ENCODE results near the gene SOX11.

The SOX11 gene

DNA sequence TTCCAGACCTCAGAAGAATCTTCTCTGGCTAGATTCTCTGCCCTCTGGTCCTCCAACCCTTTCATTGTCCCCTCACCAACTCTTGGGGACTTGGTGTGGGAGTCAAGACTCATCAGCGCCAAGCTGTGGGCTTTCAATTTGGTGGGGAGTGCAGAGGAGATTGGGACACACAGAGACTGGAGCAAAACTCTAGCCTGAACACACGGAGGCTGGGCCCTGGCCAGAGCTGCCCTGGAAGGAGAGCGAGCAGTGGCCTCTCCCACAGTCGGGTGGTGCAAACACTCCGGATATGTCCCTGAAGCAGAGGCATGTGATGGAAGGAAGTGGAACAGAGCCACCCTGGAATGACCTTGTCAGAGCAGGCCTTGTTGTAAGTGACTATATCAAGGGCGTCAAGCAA lies 8.7 kb upstream of the SOX11 start:
- no peak for DNase-seq (ENCODE audit: insufficient read length, low spot score)
- TF ChIP-seq, protein P1, sequence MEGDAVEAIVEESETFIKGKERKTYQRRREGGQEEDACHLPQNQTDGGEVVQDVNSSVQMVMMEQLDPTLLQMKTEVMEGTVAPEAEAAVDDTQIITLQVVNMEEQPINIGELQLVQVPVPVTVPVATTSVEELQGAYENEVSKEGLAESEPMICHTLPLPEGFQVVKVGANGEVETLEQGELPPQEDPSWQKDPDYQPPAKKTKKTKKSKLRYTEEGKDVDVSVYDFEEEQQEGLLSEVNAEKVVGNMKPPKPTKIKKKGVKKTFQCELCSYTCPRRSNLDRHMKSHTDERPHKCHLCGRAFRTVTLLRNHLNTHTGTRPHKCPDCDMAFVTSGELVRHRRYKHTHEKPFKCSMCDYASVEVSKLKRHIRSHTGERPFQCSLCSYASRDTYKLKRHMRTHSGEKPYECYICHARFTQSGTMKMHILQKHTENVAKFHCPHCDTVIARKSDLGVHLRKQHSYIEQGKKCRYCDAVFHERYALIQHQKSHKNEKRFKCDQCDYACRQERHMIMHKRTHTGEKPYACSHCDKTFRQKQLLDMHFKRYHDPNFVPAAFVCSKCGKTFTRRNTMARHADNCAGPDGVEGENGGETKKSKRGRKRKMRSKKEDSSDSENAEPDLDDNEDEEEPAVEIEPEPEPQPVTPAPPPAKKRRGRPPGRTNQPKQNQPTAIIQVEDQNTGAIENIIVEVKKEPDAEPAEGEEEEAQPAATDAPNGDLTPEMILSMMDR (IDR thresholded peaks at IDR 0.05; ENCODE audit: insufficient read depth, missing control alignments), result no peak
- FAIRE-seq, result no peak

DNA sequence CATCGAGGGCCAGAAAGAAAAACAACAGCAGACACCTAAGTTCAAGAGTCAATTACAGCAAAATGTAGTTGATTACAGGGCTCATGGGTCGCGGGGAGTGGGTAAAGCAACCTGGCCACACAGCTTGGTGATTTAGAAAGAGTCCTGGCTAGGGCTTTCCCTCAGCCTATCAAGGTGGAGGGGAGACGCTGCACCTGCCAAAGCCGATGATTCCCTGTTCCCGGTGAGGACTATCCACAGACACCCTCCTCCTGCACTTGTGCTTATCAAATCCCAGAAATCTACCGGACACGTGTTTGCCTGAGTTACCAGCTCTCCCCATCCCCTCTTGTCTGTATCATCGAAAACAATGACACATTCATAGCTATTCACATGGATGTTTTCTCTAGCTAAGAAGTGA lies 7.0 kb upstream of the SOX11 start:
- FAIRE-seq, result no peak

DNA sequence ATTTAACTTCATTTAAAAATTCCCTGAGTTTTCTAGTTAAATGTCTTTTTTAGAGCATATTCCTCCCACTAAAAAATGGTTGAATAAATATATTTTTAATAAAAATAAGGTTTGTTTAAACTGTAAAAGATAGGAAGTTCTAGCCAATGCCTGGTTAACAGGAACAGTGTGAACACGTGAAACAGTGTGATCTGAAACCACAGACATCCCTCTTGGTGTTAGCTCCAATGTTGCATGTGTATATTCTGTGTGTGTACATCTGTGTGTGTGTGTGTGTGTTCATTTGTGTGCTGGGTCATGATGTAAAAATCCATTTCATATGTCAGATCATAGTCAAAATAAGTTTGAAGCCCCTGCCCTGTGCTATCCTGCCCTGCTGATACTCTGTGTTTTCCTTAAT lies 6.1 kb upstream of the SOX11 start:
- DNase-seq (ENCODE audit: insufficient read length, low spot score) (no peak), FAIRE-seq (no peak)
- TF ChIP-seq, protein P1 (IDR thresholded peaks at IDR 0.05; ENCODE audit: insufficient read depth, missing control alignments), result no peak

More for the DNA sequence above, 7.0 kb upstream of the SOX11 start:
- DNase-seq (ENCODE audit: insufficient read length, low spot score), result no peak
- TF ChIP-seq, protein P1 (IDR thresholded peaks at IDR 0.05; ENCODE audit: insufficient read depth, missing control alignments), result no peak

DNA sequence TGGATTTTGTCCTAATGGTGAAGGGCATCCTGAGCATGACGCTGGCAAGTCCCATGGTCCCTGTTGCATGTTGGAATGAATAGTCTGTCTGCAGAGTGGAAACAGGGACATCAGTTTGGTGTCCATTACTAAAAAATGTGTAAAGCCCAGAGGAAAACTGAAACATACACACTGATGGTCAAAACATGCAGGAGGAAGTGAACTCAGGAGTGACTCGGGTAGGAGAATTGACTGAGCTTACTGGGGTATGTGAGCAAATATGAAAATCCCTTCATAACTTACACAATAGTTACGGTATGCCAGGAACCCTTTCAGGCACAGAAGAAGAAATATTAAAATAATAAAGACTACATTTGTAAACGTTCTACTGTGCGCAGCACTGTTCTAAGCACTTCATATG lies 5.6 kb upstream of the SOX11 start:
- TF ChIP-seq, protein P1 (IDR thresholded peaks at IDR 0.05; ENCODE audit: insufficient read depth, missing control alignments), result no peak
- no peak for DNase-seq (ENCODE audit: insufficient read length, low spot score)
- no peak for FAIRE-seq

DNA sequence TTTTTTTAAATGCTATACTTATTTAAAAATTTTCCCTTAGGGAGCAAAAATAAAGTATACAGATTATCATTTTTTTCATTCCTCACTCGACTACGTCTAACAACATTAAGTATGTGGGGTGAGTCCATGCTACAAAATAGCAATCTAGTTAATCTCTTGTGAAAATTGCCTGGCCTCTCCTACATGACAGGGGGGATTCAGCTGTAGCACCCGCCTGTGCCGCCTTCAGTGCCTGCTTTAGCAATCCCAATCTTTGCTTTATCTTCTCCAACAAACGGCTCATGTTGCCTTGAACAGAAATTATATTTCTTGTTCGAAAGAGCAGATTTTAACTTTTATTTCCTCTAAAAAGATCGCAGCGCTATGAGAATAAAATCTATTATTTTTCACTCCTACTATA lies 2.4 kb upstream of the SOX11 start:
- FAIRE-seq, result no peak
- DNase-seq (ENCODE audit: insufficient read length, low spot score), result no peak
- TF ChIP-seq, protein P1 (IDR thresholded peaks at IDR 0.05; ENCODE audit: insufficient read depth, missing control alignments), result no peak

DNA sequence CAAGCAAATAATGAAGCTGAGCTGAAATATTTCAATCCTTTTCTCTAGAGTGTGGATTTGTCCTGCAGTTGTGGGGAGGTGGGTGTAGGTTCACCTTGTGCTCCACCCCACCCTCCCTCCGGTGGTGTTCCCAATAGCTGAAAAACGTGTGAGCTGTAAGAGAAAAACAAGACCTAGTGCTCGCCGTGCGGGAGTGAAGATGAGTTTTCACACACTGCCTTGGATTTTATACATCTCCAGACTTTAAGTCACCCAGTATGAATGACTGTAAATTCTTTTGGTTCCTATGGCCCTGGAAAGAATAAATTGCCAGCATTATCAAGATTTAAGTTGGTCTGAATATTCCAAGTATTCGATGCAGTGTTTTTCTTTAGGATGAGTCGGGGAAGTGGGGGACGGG lies 1.9 kb upstream of the SOX11 start:
- FAIRE-seq, result no peak
- no peak for DNase-seq (ENCODE audit: insufficient read length, low spot score)
- TF ChIP-seq, protein P1 (IDR thresholded peaks at IDR 0.05; ENCODE audit: insufficient read depth, missing control alignments), result no peak

DNA sequence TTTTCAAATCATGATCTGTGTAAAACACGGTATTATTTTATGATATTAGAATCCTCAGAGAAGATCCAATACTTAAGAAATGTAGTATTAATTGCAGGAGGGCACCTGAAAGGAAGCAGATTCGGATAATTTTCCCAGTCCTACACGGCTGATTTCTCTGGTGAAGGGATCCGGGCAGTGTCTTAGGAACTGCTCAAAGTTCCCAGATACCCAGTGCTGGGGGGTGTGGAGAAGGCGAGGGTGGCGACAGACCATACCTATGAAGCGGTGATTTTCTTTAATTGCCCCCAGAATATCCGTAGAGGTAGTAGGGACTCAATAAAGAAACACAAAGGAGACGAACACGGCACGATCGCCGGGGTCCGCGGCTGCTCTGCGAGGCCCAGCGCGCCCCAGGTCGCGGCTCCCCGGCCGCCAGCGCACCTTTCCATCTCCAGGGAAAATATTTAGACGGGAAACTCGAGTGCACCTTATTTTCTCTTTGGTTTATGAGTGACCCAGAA lies 1.4 kb upstream of the SOX11 start:
- no peak for FAIRE-seq
- TF ChIP-seq, protein P1 (IDR thresholded peaks at IDR 0.05; ENCODE audit: insufficient read depth, missing control alignments), result no peak
- DNase-seq (ENCODE audit: insufficient read length, low spot score), result no peak

Data from D721Med (cell line).